ENCODE results near the gene SHISA5. TPM values are rescaled to one million over a fixed set of nuclear protein-coding genes. Genes with fewer than 3 reads are reported as not detected.
A peak's percentile ranks its signal among the peaks of the same experiment; 100 is the strongest.
"Not testable (repeated sequence)": the region's sequence is repeated elsewhere in the genome, so short reads cannot be mapped to it uniquely, and the experiment has no call there.

Gene SHISA5
- total RNA-seq, 2 donors from 2014 or later: 66.9 to 120 TPM

- H3K27me3 ChIP-seq: no peaks in the 10 kb centered on the region
- peaks cover 45% of the 10 kb centered on the region for H3K36me3 ChIP-seq
- H3K4me3 ChIP-seq: peak overlapping the region in 1 of 2 donors; percentile 57
- H3K4me1 ChIP-seq: peaks cover 0 to 57% of the 10 kb centered on the region in 2 donors
- H3K9me3 ChIP-seq: no peaks in the 10 kb centered on the region
- peak overlapping the region; percentile 96 to 98 for H3K27ac ChIP-seq
- no peak for TF ChIP-seq CTCF (IDR thresholded peaks at IDR 0.05)
- DNase-seq (ENCODE audit: low spot score): no peak
These were observed 38.8 kb downstream of the SHISA5 start for GRCh38 chr3:48465237-48465530.

GRCh38 chr3:48464713-48465221, 39.2 kb downstream of the SHISA5 start:
- H3K4me1 ChIP-seq: peaks cover 0 to 52% of the 10 kb centered on the region in 2 donors
- H3K36me3 ChIP-seq: peaks cover 49% of the 10 kb centered on the region
- no peaks in the 10 kb centered on the region for H3K27me3 ChIP-seq
- DNase-seq (ENCODE audit: low spot score): no peak
- H3K4me3 ChIP-seq: no peak overlapping the region
- H3K9me3 ChIP-seq: no peaks in the 10 kb centered on the region
- peak overlapping the region; percentile 96 to 98 for H3K27ac ChIP-seq
- no peak for TF ChIP-seq CTCF (IDR thresholded peaks at IDR 0.05)

GRCh38 chr3:48463703-48464102, 40.3 kb downstream of the SHISA5 start:
- H3K27me3 ChIP-seq: no peaks in the 10 kb centered on the region
- H3K27ac ChIP-seq: no peak overlapping the region
- peaks cover 0 to 42% of the 10 kb centered on the region in 2 donors for H3K4me1 ChIP-seq
- no peak for TF ChIP-seq CTCF (IDR thresholded peaks at IDR 0.05)
- no peak overlapping the region for H3K4me3 ChIP-seq
- no peak for DNase-seq (ENCODE audit: low spot score)
- no peaks in the 10 kb centered on the region for H3K9me3 ChIP-seq
- peaks cover 52% of the 10 kb centered on the region for H3K36me3 ChIP-seq

- H3K9me3 ChIP-seq; H3K27me3 ChIP-seq; DNase-seq (ENCODE audit: low spot score); H3K27ac ChIP-seq; H3K4me3 ChIP-seq: not testable (repeated sequence)
- H3K36me3 ChIP-seq: peaks cover 47% of the 10 kb centered on the region
- H3K4me1 ChIP-seq: peaks cover 0 to 22% of the 10 kb centered on the region in 2 donors
These were observed 42.2 kb downstream of the SHISA5 start for GRCh38 chr3:48461767-48462166.

- no peaks in the 10 kb centered on the region for H3K9me3 ChIP-seq
- DNase-seq (ENCODE audit: low spot score): no peak
- H3K27ac ChIP-seq: no peak overlapping the region
- no peak for TF ChIP-seq CTCF (IDR thresholded peaks at IDR 0.05)
- H3K36me3 ChIP-seq: peaks cover 60% of the 10 kb centered on the region
- H3K4me3 ChIP-seq: no peak overlapping the region
- H3K4me1 ChIP-seq: peaks cover 0 to 11% of the 10 kb centered on the region in 2 donors
- H3K27me3 ChIP-seq: no peaks in the 10 kb centered on the region
These were observed 43.5 kb downstream of the SHISA5 start for GRCh38 chr3:48460517-48460902.

- no peak for TF ChIP-seq CTCF (IDR thresholded peaks at IDR 0.05)
- Histone ChIP-seq H3K4me3 (no peak overlapping the region), H3K27ac (no peak overlapping the region), H3K9me3 (no peaks in the 10 kb centered on the region), H3K36me3 (peaks cover 65% of the 10 kb centered on the region), H3K4me1 (peaks cover 0 to 5% of the 10 kb centered on the region in 2 donors), H3K27me3 (no peaks in the 10 kb centered on the region)
- no peak for DNase-seq (ENCODE audit: low spot score)
These were observed 44.0 kb downstream of the SHISA5 start for GRCh38 chr3:48459773-48460516.
